Astrocyte (in vitro differentiated cells and primary cell): ENCODE measurements around the gene HNRNPUL1. TPM values are rescaled to one million over a fixed set of nuclear protein-coding genes. Genes with fewer than 3 reads are reported as not detected.

Source experiments
- DNase-seq: peaks from one replicate; pipeline ENCODE4 v3.0.0-alpha.2; 2010; ENCODE audit warnings: low read depth
- FAIRE-seq: peaks from 2 replicates; lab custom pipeline; 2011; peaks lifted over from hg19 to GRCh38; lab: Jason Lieb, UNC
- H2AFZ ChIP-seq: 2 replicates; pipeline ENCODE4 v1.6.0; 2012; ENCODE audit warnings: low read depth, low read length, inconsistent platforms
- H3K27ac ChIP-seq: 2 replicates; pipeline ENCODE4 v1.5.1; 2011; ENCODE audit warnings: low read depth, low read length, inconsistent platforms
- H3K27me3 ChIP-seq: 2 replicates; pipeline ENCODE4 v1.6.0; 2011; ENCODE audit warnings: low read length, inconsistent platforms; ENCODE audit not compliant: insufficient read depth
- H3K36me3 ChIP-seq: 2 replicates; pipeline ENCODE4 v1.5.1; 2011; ENCODE audit warnings: low read length, inconsistent platforms; ENCODE audit not compliant: insufficient read depth
- H3K4me1 ChIP-seq: 2 replicates; pipeline ENCODE4 v1.5.1; 2011; ENCODE audit warnings: low read length, inconsistent platforms; ENCODE audit not compliant: insufficient read depth
- H3K4me2 ChIP-seq: 2 replicates; pipeline ENCODE4 v1.6.0; 2012; ENCODE audit warnings: low read length, inconsistent platforms
- H3K4me3 ChIP-seq: 2 replicates; pipeline ENCODE4 v1.5.1; 2011; ENCODE audit warnings: low read depth, mild to moderate bottlenecking, low read length, inconsistent platforms; ENCODE audit not compliant: insufficient read depth
- H3K79me2 ChIP-seq: 2 replicates; pipeline ENCODE4 v1.6.0; 2012; ENCODE audit warnings: mild to moderate bottlenecking, low read length, inconsistent platforms; ENCODE audit not compliant: insufficient read depth
- H3K9ac ChIP-seq: 2 replicates; pipeline ENCODE4 v1.6.0; 2012; ENCODE audit warnings: mild to moderate bottlenecking, low read length, inconsistent platforms
- H3K9me3 ChIP-seq: 2 replicates; pipeline ENCODE4 v1.5.1; 2012; ENCODE audit warnings: low read depth, mild to moderate bottlenecking, low read length, inconsistent platforms; ENCODE audit not compliant: insufficient read depth
- H4K20me1 ChIP-seq: 2 replicates; pipeline ENCODE4 v1.6.0; 2012; ENCODE audit warnings: low read length, inconsistent platforms; ENCODE audit not compliant: insufficient read depth
- H3K27ac Mint-ChIP-seq: one replicate; pipeline ENCODE4 v1.8.0; 2021; ENCODE audit warnings: mild to moderate bottlenecking, mixed read lengths; ENCODE audit not compliant: unreplicated experiment
- H3K27me3 Mint-ChIP-seq: one replicate; pipeline ENCODE4 v1.8.0; 2021; ENCODE audit warnings: low read depth, mixed read lengths; ENCODE audit not compliant: unreplicated experiment
- H3K36me3 Mint-ChIP-seq: one replicate; pipeline ENCODE4 v1.8.0; 2021; ENCODE audit warnings: low read depth, mixed read lengths; ENCODE audit not compliant: unreplicated experiment
- H3K4me1 Mint-ChIP-seq: one replicate; pipeline ENCODE4 v1.8.0; 2021; ENCODE audit warnings: low read depth, mixed read lengths; ENCODE audit not compliant: unreplicated experiment
- H3K4me3 Mint-ChIP-seq: one replicate; pipeline ENCODE4 v1.8.0; 2021; ENCODE audit warnings: mild to moderate bottlenecking, moderate library complexity, mixed read lengths; ENCODE audit not compliant: unreplicated experiment
- H3K9me3 Mint-ChIP-seq: one replicate; pipeline ENCODE4 v1.8.0; 2021; ENCODE audit warnings: mild to moderate bottlenecking, mixed read lengths; ENCODE audit not compliant: unreplicated experiment
- EZH2 ChIP-seq: IDR thresholded peaks from 2 replicates; pipeline ENCODE4 v1.6.1; 2012; ENCODE audit warnings: mild to moderate bottlenecking, low read length, inconsistent platforms; ENCODE audit not compliant: insufficient read depth
- total RNA-seq: library from RNA; stranded (reverse); gene quantifications from 2 replicates; pipeline ENCODE4 v1.2.1, GENCODE V29; 2021
- TF ChIP-seq, protein P1 (sequence below): IDR thresholded peaks from 2 replicates; pipeline ENCODE4 v1.5.1; 2011; ENCODE audit warnings: low read depth, mild to moderate bottlenecking, inconsistent platforms, low read length, moderate library complexity; ENCODE audit not compliant: insufficient read depth

Gene HNRNPUL1
- total RNA-seq, 1 donor from 2014 or later = 174 TPM

DNA sequence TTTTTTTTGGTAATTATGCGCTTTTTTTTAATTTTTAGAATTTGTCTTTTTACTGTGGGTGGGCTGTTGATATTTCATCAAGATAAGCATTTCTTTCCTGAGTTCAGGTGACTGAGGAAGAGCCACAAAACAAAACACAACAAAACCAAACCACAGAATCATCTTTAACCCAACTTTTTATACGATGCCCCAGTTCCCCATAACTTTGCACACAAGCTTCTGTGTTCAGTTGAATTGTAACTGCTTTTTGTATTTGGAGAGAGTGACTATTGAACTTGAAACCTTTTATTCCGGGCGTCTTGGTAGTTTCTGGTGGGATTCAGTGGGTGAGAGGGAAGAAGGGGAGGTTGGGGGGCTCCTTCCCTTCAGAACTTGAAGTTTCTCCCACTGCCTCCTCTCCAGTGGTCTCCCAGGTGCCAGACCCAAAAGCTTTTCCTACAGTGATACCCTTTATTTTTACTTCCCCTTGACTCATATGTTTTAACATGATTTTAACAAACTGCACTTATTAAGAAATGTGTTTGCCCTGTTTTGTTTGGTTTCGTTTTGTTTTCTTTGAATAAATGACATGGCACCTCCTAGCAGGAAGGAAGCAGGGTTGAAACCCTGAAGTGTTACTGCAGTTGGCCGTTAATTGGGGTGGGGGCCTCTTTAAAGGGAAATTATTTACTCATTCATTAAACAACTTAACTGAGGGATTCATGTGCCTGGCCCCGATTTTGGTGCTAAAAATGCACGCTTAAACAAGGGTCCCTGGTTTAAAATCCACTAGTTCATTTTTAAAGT is 43.1 kb downstream of the HNRNPUL1 start:
- Histone ChIP-seq H3K9ac (peak overlapping the region; percentile 67), H3K79me2 (peaks cover 26% of the 10 kb centered on the region), H3K27me3 (no peaks in the 10 kb centered on the region), H3K4me3 (no peak overlapping the region), H3K27ac (no peak overlapping the region), H4K20me1 (peaks cover 48% of the 10 kb centered on the region), H3K9me3 (no peaks in the 10 kb centered on the region), H3K4me1 (peaks cover 22% of the 10 kb centered on the region), H3K4me2 (no peak overlapping the region), H3K36me3 (peaks cover 45% of the 10 kb centered on the region), H2AFZ (no peak overlapping the region)
- peak overlapping the region; percentile 72 for H3K27ac Mint-ChIP-seq
- no peak overlapping the region for H3K4me3 Mint-ChIP-seq
- peaks cover 15% of the 10 kb centered on the region for H3K36me3 Mint-ChIP-seq
- H3K4me1 Mint-ChIP-seq = peaks cover 22% of the 10 kb centered on the region
- H3K9me3 Mint-ChIP-seq = no peaks in the 10 kb centered on the region
- H3K27me3 Mint-ChIP-seq = no peaks in the 10 kb centered on the region
- no peak for FAIRE-seq
- TF ChIP-seq, protein P1, sequence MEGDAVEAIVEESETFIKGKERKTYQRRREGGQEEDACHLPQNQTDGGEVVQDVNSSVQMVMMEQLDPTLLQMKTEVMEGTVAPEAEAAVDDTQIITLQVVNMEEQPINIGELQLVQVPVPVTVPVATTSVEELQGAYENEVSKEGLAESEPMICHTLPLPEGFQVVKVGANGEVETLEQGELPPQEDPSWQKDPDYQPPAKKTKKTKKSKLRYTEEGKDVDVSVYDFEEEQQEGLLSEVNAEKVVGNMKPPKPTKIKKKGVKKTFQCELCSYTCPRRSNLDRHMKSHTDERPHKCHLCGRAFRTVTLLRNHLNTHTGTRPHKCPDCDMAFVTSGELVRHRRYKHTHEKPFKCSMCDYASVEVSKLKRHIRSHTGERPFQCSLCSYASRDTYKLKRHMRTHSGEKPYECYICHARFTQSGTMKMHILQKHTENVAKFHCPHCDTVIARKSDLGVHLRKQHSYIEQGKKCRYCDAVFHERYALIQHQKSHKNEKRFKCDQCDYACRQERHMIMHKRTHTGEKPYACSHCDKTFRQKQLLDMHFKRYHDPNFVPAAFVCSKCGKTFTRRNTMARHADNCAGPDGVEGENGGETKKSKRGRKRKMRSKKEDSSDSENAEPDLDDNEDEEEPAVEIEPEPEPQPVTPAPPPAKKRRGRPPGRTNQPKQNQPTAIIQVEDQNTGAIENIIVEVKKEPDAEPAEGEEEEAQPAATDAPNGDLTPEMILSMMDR = no peak
- no peak for TF ChIP-seq EZH2
- DNase-seq = no peak

DNA sequence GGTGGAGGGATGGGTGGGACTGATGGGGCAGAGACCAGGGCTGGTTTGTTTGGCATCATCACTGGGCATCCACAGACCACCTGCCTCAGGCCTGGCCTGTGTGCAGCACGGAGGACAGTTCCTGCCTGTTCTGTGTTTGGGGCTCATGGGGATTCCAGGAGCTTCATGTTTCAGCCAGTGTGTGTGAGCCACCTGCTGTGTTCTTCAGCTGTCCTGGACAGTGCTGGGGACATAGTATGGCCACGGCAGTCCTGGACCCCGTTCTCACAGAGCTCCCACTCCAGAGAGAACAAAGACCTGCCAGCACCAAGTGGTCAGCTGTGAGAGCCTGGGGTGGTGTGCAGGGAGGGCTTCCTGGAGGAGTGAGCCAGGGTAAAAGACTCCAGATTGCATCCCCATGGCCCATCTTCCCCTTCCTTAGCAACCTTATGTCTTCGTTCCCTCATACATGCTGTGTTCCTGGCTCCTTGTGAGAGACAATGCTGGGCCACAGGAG is 43.8 kb downstream of the HNRNPUL1 start:
- Histone ChIP-seq H3K9me3 (no peaks in the 10 kb centered on the region), H3K9ac (peak overlapping the region; percentile 67)

More for the DNA sequence above, 43.8 kb downstream of the HNRNPUL1 start:
- FAIRE-seq (no peak), DNase-seq (no peak)
- Histone ChIP-seq H2AFZ (no peak overlapping the region), H4K20me1 (peaks cover 55% of the 10 kb centered on the region), H3K4me2 (no peak overlapping the region), H3K4me1 (peaks cover 22% of the 10 kb centered on the region), H3K27me3 (no peaks in the 10 kb centered on the region), H3K36me3 (peaks cover 41% of the 10 kb centered on the region), H3K79me2 (peaks cover 33% of the 10 kb centered on the region), H3K27ac (peak overlapping the region; percentile 93), H3K4me3 (no peak overlapping the region)
- Mint-ChIP-seq H3K27me3 (no peaks in the 10 kb centered on the region), H3K36me3 (peaks cover 17% of the 10 kb centered on the region), H3K4me3 (no peak overlapping the region), H3K9me3 (no peaks in the 10 kb centered on the region), H3K4me1 (peaks cover 27% of the 10 kb centered on the region), H3K27ac (peak overlapping the region; percentile 100)
- no peak for TF ChIP-seq EZH2
- TF ChIP-seq, protein P1 = no peak
